Measurements from ENCODE around the gene GNB1. TPM values are rescaled to one million over a fixed set of nuclear protein-coding genes. Genes with fewer than 3 reads are reported as not detected.
"Not testable (repeated sequence)": the region's sequence is repeated elsewhere in the genome, so short reads cannot be mapped to it uniquely, and the experiment has no call there.

GNB1 gene
- total RNA-seq, 1 experiment from 2014 or later = 400 TPM

DNA sequence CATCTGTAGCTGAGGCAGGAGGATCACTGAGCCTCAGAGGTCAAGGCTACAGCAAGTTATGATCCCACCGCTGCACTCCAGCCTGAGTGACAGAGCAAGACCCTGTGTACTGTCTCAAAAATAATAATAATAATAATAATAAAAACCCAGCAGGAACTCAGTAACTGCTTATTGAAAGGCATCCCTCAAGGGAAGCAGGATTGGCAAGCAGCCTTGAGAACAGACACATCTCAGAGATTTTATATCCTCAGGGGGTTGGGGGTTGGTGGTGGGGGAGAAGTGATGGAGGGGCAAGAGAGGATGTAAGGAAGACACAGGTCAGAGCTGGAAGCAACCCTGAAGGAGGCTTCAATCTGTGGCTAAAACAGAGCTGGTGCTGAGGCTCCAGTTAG, 29.6 kb downstream of the GNB1 start:
- Histone ChIP-seq H3K23me2 (ENCODE audit: insufficient read length, low read depth, low read length, poor library complexity, severe bottlenecking) (no peaks in the 10 kb centered on the region), H2AFZ (ENCODE audit: low read length) (no peak overlapping the region), H2BK15ac (ENCODE audit: low read depth, low read length) (no peak overlapping the region), H4K8ac (replicated peaks; ENCODE audit: insufficient read length, low read depth, low read length) (no peak overlapping the region), H3K27me3 (ENCODE audit: insufficient read depth, low read length) (no peaks in the 10 kb centered on the region), H4K5ac (ENCODE audit: insufficient read length, low read depth, low read length) (no peak overlapping the region), H2BK20ac (ENCODE audit: low read depth, low read length, poor library complexity, severe bottlenecking) (no peak overlapping the region), H2AK5ac (ENCODE audit: insufficient read length, low read length) (no peak overlapping the region), H3K4me1 (ENCODE audit: insufficient read depth, low read length) (no peaks in the 10 kb centered on the region; the same call in 1 of the 2 replicates), H3K9me3 (ENCODE audit: control insufficient read depth, low read depth, low read length) (no peaks in the 10 kb centered on the region), H3K9ac (ENCODE audit: extremely low read depth, insufficient read length, low read length) (no peak overlapping the region), H3K4ac (ENCODE audit: low read depth, low read length) (no peak overlapping the region), H3K14ac (ENCODE audit: insufficient read depth, low read length) (no peak overlapping the region), H3T11ph (ENCODE audit: low read length) (no peak overlapping the region), H2BK5ac (ENCODE audit: insufficient read length, low read length) (no peak overlapping the region), H3K79me1 (ENCODE audit: insufficient read depth, low read depth, low read length, poor library complexity, severe bottlenecking) (peaks cover 9% of the 10 kb centered on the region), H2BK120ac (ENCODE audit: low read depth, low read length, poor library complexity, severe bottlenecking) (no peak overlapping the region), H2BK12ac (ENCODE audit: insufficient read length, low read depth, low read length) (no peak overlapping the region), H3K79me2 (ENCODE audit: insufficient read depth, low read length) (peaks cover 77% of the 10 kb centered on the region), H3K23ac (ENCODE audit: insufficient read length, low read depth, low read length) (no peak overlapping the region), H4K20me1 (ENCODE audit: control insufficient read depth, insufficient read depth, insufficient read length) (no peaks in the 10 kb centered on the region), H3K56ac (ENCODE audit: insufficient read length, low read depth, low read length) (no peak overlapping the region), H4K91ac (ENCODE audit: insufficient read length, low read depth, low read length) (no peak overlapping the region), H3K4me2 (ENCODE audit: insufficient read depth, insufficient read length, low read length) (no peak overlapping the region), H3K27ac (ENCODE audit: insufficient read length, low read depth, low read length) (no peak overlapping the region), H3K18ac (ENCODE audit: insufficient read length, low read depth, low read length) (no peak overlapping the region)
- H3K4me3 Mint-ChIP-seq = no peak overlapping the region
- no peaks in the 10 kb centered on the region for H3K27me3 Mint-ChIP-seq (ENCODE audit: low read depth)
- no peak for DNase-seq
- TF ChIP-seq, protein P1, sequence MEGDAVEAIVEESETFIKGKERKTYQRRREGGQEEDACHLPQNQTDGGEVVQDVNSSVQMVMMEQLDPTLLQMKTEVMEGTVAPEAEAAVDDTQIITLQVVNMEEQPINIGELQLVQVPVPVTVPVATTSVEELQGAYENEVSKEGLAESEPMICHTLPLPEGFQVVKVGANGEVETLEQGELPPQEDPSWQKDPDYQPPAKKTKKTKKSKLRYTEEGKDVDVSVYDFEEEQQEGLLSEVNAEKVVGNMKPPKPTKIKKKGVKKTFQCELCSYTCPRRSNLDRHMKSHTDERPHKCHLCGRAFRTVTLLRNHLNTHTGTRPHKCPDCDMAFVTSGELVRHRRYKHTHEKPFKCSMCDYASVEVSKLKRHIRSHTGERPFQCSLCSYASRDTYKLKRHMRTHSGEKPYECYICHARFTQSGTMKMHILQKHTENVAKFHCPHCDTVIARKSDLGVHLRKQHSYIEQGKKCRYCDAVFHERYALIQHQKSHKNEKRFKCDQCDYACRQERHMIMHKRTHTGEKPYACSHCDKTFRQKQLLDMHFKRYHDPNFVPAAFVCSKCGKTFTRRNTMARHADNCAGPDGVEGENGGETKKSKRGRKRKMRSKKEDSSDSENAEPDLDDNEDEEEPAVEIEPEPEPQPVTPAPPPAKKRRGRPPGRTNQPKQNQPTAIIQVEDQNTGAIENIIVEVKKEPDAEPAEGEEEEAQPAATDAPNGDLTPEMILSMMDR (conservative IDR thresholded peaks at IDR 0.05) = no peak
- no peaks in the 10 kb centered on the region for H3K9me3 Mint-ChIP-seq
- peaks cover 4 to 18% (median 4%) of the 10 kb centered on the region in 3 experiments; a peak in 4 of 7 replicates for H3K36me3 Mint-ChIP-seq (ENCODE audit: insufficient read depth in 1 of 3, low read depth in 3 of 3)
- H3K4me1 Mint-ChIP-seq = peaks cover 38 to 40% of the 10 kb centered on the region in 2 experiments
- peak overlapping the region; percentile 57 to 83 (median 62); a peak in 3 of 7 replicates for H3K27ac Mint-ChIP-seq
- WGBS (ENCODE audit: extremely low coverage, insufficient read length, low lambda C conversion rate) = no CpG with 5 or more reads among the region's 1 CpG

DNA sequence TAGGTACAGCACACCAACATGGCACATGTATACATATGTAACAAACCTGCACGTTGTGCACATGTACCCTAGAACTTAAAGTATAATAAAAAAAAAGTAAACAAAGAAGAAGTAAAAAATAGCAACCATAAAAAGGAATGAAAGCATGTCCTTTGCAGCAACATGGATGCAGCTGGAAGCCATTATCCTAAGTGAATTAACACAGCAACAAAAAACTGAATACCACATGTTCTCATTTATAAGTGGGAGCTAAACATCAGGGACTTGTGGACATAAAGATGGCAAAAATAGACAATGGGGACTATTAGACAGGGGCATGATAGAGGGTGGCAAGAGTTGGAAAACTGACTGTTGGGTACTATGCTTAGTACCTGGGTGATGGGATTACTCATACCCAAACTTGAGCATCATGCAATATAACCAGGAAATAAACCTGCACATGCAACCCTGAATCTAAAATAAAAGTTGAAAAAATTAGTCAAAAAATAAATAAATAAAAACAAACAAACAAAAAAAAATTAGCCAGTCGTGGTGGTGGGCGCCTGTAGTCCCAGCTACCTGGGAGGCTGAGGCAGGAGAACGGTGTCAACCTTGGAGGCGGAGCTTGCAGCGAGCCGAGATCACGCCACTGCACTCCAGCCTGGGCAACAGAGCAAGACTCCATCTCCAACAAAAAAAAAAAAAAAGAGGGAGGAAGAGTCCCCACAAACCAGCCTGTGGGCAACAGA, 30.8 kb downstream of the GNB1 start:
- not testable (repeated sequence) for H2BK120ac ChIP-seq (ENCODE audit: low read depth, low read length, poor library complexity, severe bottlenecking); H3K4ac ChIP-seq (ENCODE audit: low read depth, low read length); H3K79me1 ChIP-seq (ENCODE audit: insufficient read depth, low read depth, low read length, poor library complexity, severe bottlenecking); H2BK15ac ChIP-seq (ENCODE audit: low read depth, low read length); H3K18ac ChIP-seq (ENCODE audit: insufficient read length, low read depth, low read length); H3K23me2 ChIP-seq (ENCODE audit: insufficient read length, low read depth, low read length, poor library complexity, severe bottlenecking); H3K9ac ChIP-seq (ENCODE audit: extremely low read depth, insufficient read length, low read length); H3K27me3 Mint-ChIP-seq (ENCODE audit: low read depth); H3K4me2 ChIP-seq (ENCODE audit: insufficient read depth, insufficient read length, low read length); H2BK5ac ChIP-seq (ENCODE audit: insufficient read length, low read length); H3K4me1 ChIP-seq (ENCODE audit: insufficient read depth, low read length); H3T11ph ChIP-seq (ENCODE audit: low read length); H4K91ac ChIP-seq (ENCODE audit: insufficient read length, low read depth, low read length); H3K23ac ChIP-seq (ENCODE audit: insufficient read length, low read depth, low read length); H2AFZ ChIP-seq (ENCODE audit: low read length); H3K27me3 ChIP-seq (ENCODE audit: insufficient read depth, low read length); H4K20me1 ChIP-seq (ENCODE audit: control insufficient read depth, insufficient read depth, insufficient read length); H2BK20ac ChIP-seq (ENCODE audit: low read depth, low read length, poor library complexity, severe bottlenecking); H2AK5ac ChIP-seq (ENCODE audit: insufficient read length, low read length); H3K9me3 ChIP-seq (ENCODE audit: control insufficient read depth, low read depth, low read length); DNase-seq; H3K56ac ChIP-seq (ENCODE audit: insufficient read length, low read depth, low read length); H3K4me3 Mint-ChIP-seq; H4K8ac ChIP-seq (replicated peaks; ENCODE audit: insufficient read length, low read depth, low read length); H2BK12ac ChIP-seq (ENCODE audit: insufficient read length, low read depth, low read length); H3K14ac ChIP-seq (ENCODE audit: insufficient read depth, low read length); H3K27ac ChIP-seq (ENCODE audit: insufficient read length, low read depth, low read length); H4K5ac ChIP-seq (ENCODE audit: insufficient read length, low read depth, low read length); H3K9me3 Mint-ChIP-seq
- Mint-ChIP-seq H3K36me3 (ENCODE audit: insufficient read depth in 1 of 3, low read depth in 3 of 3) (peaks cover 0 to 16% (median 0%) of the 10 kb centered on the region in 3 experiments; a peak in 2 of 7 replicates), H3K27ac (peak overlapping the region in 1 of 3 experiments; percentile 75; a peak in 2 of 7 replicates), H3K4me1 (peaks cover 38 to 40% of the 10 kb centered on the region in 2 experiments)
- no CpG with 5 or more reads among the region's 8 CpGs for WGBS (ENCODE audit: extremely low coverage, insufficient read length, low lambda C conversion rate)
- peaks cover 75% of the 10 kb centered on the region for H3K79me2 ChIP-seq (ENCODE audit: insufficient read depth, low read length)

Measured in H9 (cell line).